Fibroblast of lung (primary cell): ENCODE measurements around the gene SULF2. TPM values are rescaled to one million over a fixed set of nuclear protein-coding genes. Genes with fewer than 3 reads are reported as not detected.

Source experiments
- DNase-seq, 2 donors: peaks; one replicate each; pipeline versions ENCODE4 v3.0.0 to v3.0.0-alpha.2; 2010; ENCODE audit warnings: low read depth in 2 of 2
- H2AFZ ChIP-seq: 2 replicates; pipeline ENCODE4 v1.5.1; 2012; ENCODE audit warnings: low read length, control low read depth, inconsistent platforms
- H3K27ac ChIP-seq: 2 replicates; pipeline ENCODE4 v1.5.1; 2011; ENCODE audit warnings: low read length, control low read depth; ENCODE audit not compliant: insufficient read depth
- H3K27me3 ChIP-seq: 2 replicates; pipeline ENCODE4 v1.5.1; 2011; ENCODE audit warnings: mild to moderate bottlenecking, low read length; ENCODE audit not compliant: control insufficient read depth, insufficient read depth
- H3K36me3 ChIP-seq: 2 replicates; pipeline ENCODE4 v1.5.1; 2011; ENCODE audit warnings: low read length; ENCODE audit not compliant: control insufficient read depth, insufficient read depth
- H3K4me1 ChIP-seq: 2 replicates; pipeline ENCODE4 v1.5.1; 2011; ENCODE audit warnings: low read length; ENCODE audit not compliant: control insufficient read depth, insufficient read depth; ENCODE audit errors: extremely low read depth
- H3K4me2 ChIP-seq: 2 replicates; pipeline ENCODE4 v1.5.1; 2011; ENCODE audit warnings: low read length, control low read depth; ENCODE audit not compliant: insufficient read depth; ENCODE audit errors: extremely low read depth
- H3K4me3 ChIP-seq, 4 experiments: fragments of 200-600 bp in 1 of 4; sonication (generic) in 1 of 4; replicated peaks in 1 of 4; 2 replicates each; pipeline ENCODE4 v1.5.1; 2011 to 2016; ENCODE audit warnings: low read length in 4 of 4, low read depth in 3 of 4, mild to moderate bottlenecking in 3 of 4, control low read depth in 2 of 4, inconsistent platforms in 1 of 4, mixed read lengths in 1 of 4; ENCODE audit not compliant: insufficient read depth in 1 of 4; ENCODE audit errors: control extremely low read depth in 1 of 4
- H3K79me2 ChIP-seq: 2 replicates; pipeline ENCODE4 v1.5.1; 2012; ENCODE audit warnings: mild to moderate bottlenecking, low read length, inconsistent platforms; ENCODE audit not compliant: control insufficient read depth, insufficient read depth
- H3K9ac ChIP-seq: 2 replicates; pipeline ENCODE4 v1.5.1; 2011; ENCODE audit warnings: mild to moderate bottlenecking, low read length, control low read depth; ENCODE audit not compliant: insufficient read depth
- H3K9me3 ChIP-seq: 2 replicates; pipeline ENCODE4 v1.5.1; 2012; ENCODE audit warnings: low read depth, low read length; ENCODE audit not compliant: control insufficient read depth, insufficient read depth
- H4K20me1 ChIP-seq: 2 replicates; pipeline ENCODE4 v1.5.1; 2011; ENCODE audit warnings: low read length; ENCODE audit not compliant: control insufficient read depth, insufficient read depth; ENCODE audit errors: extremely low read depth
- EZH2 ChIP-seq: IDR thresholded peaks from 2 replicates; pipeline ENCODE4 v1.5.1; 2012; ENCODE audit warnings: low read length, control low read depth, mild to moderate bottlenecking; ENCODE audit errors: missing control alignments
- polyA plus RNA-seq, 2 donors: library from polyadenylated mRNA; depleted of rRNA in 1 of 2; stranded (reverse) in 1 of 2; unstranded in 1 of 2; fragments of >200 nt; gene quantifications; 2 replicates each; pipeline ENCODE4 v1.2.1, GENCODE V29; 2011 to 2012; ENCODE audit warnings: missing spikeins in 1 of 2
- total RNA-seq: library from RNA; depleted of rRNA; stranded (reverse); fragments of >200 nt; gene quantifications from 2 replicates; pipeline ENCODE4 v1.2.1, GENCODE V29; 2014
- TF ChIP-seq, protein P1 (sequence below), 2 donors: IDR thresholded peaks in 1 of 2; conservative IDR thresholded peaks in 1 of 2; 1 replicate in 1 of 2; 2 replicates in 1 of 2; pipeline ENCODE4 v1.5.1; 2011 to 2012; ENCODE audit warnings: low read length in 2 of 2, control low read depth in 1 of 2, inconsistent platforms in 1 of 2, low read depth in 1 of 2, mild to moderate bottlenecking in 1 of 2

Gene SULF2
- total and polyA plus RNA-seq, 2 donors (not counting 1 experiment from before 2014, with no cell fraction given) = 0.26 to 9.6 TPM

GRCh38 chr20:47815416-47815806 is 30.1 kb upstream of the SULF2 start:
- TF ChIP-seq EZH2 = no peak
- TF ChIP-seq, protein P1, sequence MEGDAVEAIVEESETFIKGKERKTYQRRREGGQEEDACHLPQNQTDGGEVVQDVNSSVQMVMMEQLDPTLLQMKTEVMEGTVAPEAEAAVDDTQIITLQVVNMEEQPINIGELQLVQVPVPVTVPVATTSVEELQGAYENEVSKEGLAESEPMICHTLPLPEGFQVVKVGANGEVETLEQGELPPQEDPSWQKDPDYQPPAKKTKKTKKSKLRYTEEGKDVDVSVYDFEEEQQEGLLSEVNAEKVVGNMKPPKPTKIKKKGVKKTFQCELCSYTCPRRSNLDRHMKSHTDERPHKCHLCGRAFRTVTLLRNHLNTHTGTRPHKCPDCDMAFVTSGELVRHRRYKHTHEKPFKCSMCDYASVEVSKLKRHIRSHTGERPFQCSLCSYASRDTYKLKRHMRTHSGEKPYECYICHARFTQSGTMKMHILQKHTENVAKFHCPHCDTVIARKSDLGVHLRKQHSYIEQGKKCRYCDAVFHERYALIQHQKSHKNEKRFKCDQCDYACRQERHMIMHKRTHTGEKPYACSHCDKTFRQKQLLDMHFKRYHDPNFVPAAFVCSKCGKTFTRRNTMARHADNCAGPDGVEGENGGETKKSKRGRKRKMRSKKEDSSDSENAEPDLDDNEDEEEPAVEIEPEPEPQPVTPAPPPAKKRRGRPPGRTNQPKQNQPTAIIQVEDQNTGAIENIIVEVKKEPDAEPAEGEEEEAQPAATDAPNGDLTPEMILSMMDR (conservative IDR thresholded peaks at IDR 0.05 in 1 of 2, IDR thresholded peaks at IDR 0.05 in 1 of 2; ENCODE audit: low read depth in 1 of 2, low read length in 2 of 2) = no peak
- H3K4me1 ChIP-seq = no peaks in the 10 kb centered on the region
- no peaks in the 10 kb centered on the region for H3K79me2 ChIP-seq
- no peak overlapping the region for H2AFZ ChIP-seq
- no peak overlapping the region for H3K9ac ChIP-seq
- H3K36me3 ChIP-seq = no peaks in the 10 kb centered on the region
- no peaks in the 10 kb centered on the region for H4K20me1 ChIP-seq
- no peak overlapping the region for H3K27ac ChIP-seq
- no peak for DNase-seq
- no peak overlapping the region for H3K4me2 ChIP-seq
- no peaks in the 10 kb centered on the region for H3K27me3 ChIP-seq
- no peak overlapping the region for H3K4me3 ChIP-seq
- no peaks in the 10 kb centered on the region for H3K9me3 ChIP-seq

DNA sequence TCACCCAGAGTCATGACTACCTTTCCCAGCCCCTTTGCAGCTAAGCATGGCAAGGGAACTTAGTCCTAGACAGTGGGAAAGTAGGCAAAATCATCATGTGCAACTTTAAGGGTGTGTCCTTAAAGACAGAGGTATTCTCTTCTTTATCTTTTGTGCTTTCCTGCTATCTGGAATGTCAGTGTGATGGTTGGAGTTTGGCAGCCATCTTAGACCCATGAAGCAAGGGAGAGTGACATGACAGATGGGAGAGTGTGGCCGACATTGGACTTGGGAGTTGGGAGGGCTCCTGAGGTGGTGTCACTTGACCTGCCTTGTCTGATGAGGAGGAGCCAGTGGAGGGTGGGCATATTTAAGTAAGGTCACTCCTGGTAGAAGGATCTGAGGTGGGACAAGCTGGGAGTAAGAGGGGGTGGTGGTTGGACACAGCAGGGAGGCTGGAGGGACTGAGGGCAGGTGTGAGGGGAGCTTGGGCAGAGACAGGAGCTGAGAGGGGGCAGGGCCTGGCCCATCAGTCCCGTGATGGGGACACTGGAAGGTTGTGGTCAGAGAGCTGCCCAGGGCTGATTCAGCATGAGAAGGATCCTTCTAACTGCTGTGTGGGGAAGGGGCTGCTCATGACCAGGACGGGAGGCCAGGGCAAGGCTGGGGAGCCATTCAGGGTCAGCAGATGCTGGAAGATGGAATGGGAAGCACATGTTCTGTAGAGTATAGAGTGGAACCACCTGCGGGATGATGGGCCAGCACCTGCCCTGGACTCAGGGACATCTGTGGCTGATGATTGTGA is 29.5 kb upstream of the SULF2 start:
- Histone ChIP-seq H3K36me3 (no peaks in the 10 kb centered on the region), H2AFZ (no peak overlapping the region), H3K79me2 (no peaks in the 10 kb centered on the region), H3K9me3 (no peaks in the 10 kb centered on the region), H3K4me2 (no peak overlapping the region), H3K27me3 (no peaks in the 10 kb centered on the region), H3K27ac (no peak overlapping the region), H4K20me1 (no peaks in the 10 kb centered on the region), H3K9ac (no peak overlapping the region), H3K4me3 (no peak overlapping the region), H3K4me1 (no peaks in the 10 kb centered on the region)
- TF ChIP-seq EZH2 = no peak
- DNase-seq = no peak

DNA sequence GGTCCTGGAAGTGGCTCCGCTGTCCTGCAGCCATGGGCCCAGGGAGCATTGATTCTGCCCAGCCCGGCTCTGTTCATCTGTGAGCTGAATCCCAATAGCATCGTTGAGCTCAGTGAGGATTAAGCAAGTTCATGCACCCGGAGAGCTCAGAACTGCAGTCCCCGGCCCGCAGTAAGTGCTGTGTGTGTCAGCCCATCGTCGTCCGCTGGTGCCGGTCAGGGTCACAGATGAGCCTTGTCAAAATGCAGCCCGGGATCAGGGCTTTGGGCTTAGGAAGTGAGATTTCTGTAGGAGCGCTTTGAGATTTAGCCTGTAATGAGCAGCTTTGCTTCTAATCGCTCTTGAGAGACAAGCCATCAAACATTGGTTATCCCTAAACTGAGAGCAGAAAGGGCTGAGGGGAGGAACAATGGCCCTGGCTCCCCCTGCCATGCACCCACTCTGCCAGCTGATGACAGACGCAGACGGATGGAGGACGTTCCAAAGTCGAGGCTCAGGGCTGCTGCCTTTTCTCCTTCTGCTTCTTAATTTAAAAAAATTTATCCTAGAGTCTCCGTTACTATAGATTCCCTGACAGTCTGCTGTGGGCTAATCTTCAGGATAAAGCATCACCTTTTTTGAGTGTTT is 25.6 kb upstream of the SULF2 start:
- H3K9ac ChIP-seq = no peak overlapping the region
- H3K4me2 ChIP-seq = no peak overlapping the region
- H3K27me3 ChIP-seq = no peaks in the 10 kb centered on the region
- TF ChIP-seq EZH2 = no peak
- TF ChIP-seq, protein P1 (conservative IDR thresholded peaks at IDR 0.05 in 1 of 2, IDR thresholded peaks at IDR 0.05 in 1 of 2; ENCODE audit: low read depth in 1 of 2, low read length in 2 of 2) = no peak
- no peak overlapping the region for H3K4me3 ChIP-seq
- no peaks in the 10 kb centered on the region for H3K4me1 ChIP-seq
- no peaks in the 10 kb centered on the region for H4K20me1 ChIP-seq
- no peaks in the 10 kb centered on the region for H3K36me3 ChIP-seq
- H3K9me3 ChIP-seq = no peaks in the 10 kb centered on the region
- H2AFZ ChIP-seq = no peak overlapping the region
- no peaks in the 10 kb centered on the region for H3K79me2 ChIP-seq
- DNase-seq = no peak
- H3K27ac ChIP-seq = no peak overlapping the region
